Measurements from ENCODE around the gene ZNF619. TPM values are rescaled to one million over a fixed set of nuclear protein-coding genes. Genes with fewer than 3 reads are reported as not detected.
A peak's percentile ranks its signal among the peaks of the same experiment; 100 is the strongest.

The ZNF619 gene
- total and polyA plus RNA-seq, 2 of the 13 experiments (the other 11 are each of a cell fraction or from before 2014, with no cell fraction given): 0.83 to 5.2 TPM

DNA sequence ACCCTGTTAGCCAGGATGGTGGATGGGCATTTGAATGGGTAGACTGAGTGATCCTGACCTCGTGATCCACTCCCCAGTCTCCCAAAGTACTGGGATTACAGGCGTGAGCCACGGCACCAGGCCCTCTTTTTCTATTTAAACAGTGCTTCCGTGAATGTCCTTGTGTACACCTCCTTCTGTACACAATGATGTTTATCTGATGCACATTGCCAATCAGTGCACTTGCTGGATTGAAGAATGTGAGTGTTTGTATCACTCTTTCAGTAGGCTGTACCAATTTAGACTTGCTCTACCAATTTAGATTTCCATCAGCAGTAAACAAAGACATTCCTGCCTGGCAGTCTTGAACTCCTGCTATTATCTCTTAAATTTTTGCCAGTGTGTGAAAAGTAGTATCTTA, 8.9 kb upstream of the ZNF619 start:
- no TSS peak for BruUV-seq (replicated peaks)
- Histone ChIP-seq H3K79me2 (ENCODE audit: insufficient read depth, low read length) (no peaks in the 10 kb centered on the region), H2AFZ (ENCODE audit: low read length) (no peak overlapping the region), H3K36me3 (replicated peaks in 1 of 2; ENCODE audit: control insufficient read depth in 1 of 2, insufficient read depth in 2 of 2, low read length in 2 of 2) (peaks cover 0 to 9% of the 10 kb centered on the region in 2 experiments; a peak in 3 of 5 replicates), H3K4me1 (ENCODE audit: insufficient read depth, low read length) (peaks cover 12% of the 10 kb centered on the region), H4K20me1 (ENCODE audit: insufficient read depth, low read length) (no peaks in the 10 kb centered on the region), H3K4me2 (ENCODE audit: low read depth, low read length) (no peak overlapping the region), H3K9me3 (ENCODE audit: low read length) (no peaks in the 10 kb centered on the region), H3K9ac (ENCODE audit: insufficient read depth, low read depth, low read length) (no peak overlapping the region), H3K4me3 (replicated peaks in 1 of 3; ENCODE audit: insufficient read depth in 1 of 3, low read depth in 2 of 3, low read length in 3 of 3) (no peak overlapping the region), H3K27ac (ENCODE audit: extremely low read length, insufficient read depth, low read length) (no peak overlapping the region), H3K27me3 (ENCODE audit: control insufficient read depth in 1 of 2, insufficient read depth in 2 of 2, low read length in 2 of 2) (no peaks in the 10 kb centered on the region)
- POLR2A ChIA-PET: no interaction called here
- 13% methylated on average over 3 of the region's 4 CpGs for WGBS (ENCODE audit: low lambda C conversion rate)
- FAIRE-seq (no peak), ATAC-seq (peak; percentile 73), DNase-seq (ENCODE audit: low spot score) (peak; percentile 41)
- in situ Hi-C loops (cut with HindIII; ENCODE audit: extremely low pct_ligation_motif_present, low pct_unique_long_range_greater_than_20kb) (no loop called here), intact Hi-C loops (cut with micrococcal nuclease; ENCODE audit: unreplicated experiment) (no loop called here)
- CTCF ChIA-PET (ENCODE audit: low intra/inter-chr PET ratio, low total read pairs): no interaction called here
- TF ChIP-seq THAP11 (CRISPR knock-in tag; IDR thresholded peaks at IDR 0.05) (0 out of 2 replicates have a peak, but pooled peaks have one; percentile 29), FOXP1 (IDR thresholded peaks at IDR 0.05) (peak; percentile 74), FOXP1 (CRISPR knock-in tag; IDR thresholded peaks at IDR 0.05) (peak; percentile 91), RARA (CRISPR knock-in tag; IDR thresholded peaks at IDR 0.05) (0 out of 2 replicates have a peak, but pooled peaks have one; percentile 8), MIXL1 (CRISPR knock-in tag; IDR thresholded peaks at IDR 0.05) (0 out of 2 replicates have a peak, but pooled peaks have one; percentile 33), HMG20A (CRISPR knock-in tag; IDR thresholded peaks at IDR 0.05; ENCODE audit: borderline replicate concordance) (peak; percentile 37; the same call in 1 of the 2 replicates), ELF3 (CRISPR knock-in tag; IDR thresholded peaks at IDR 0.05) (0 out of 2 replicates have a peak, but pooled peaks have one; percentile 38), SOX13 (IDR thresholded peaks at IDR 0.05) (no peak), SOX13 (CRISPR knock-in tag; conservative IDR thresholded peaks at IDR 0.05 in 1 of 2, IDR thresholded peaks at IDR 0.05 in 1 of 2) (0 out of 4 replicates have a peak, but pooled peaks of 1 of the 2 experiments have one; percentile 45), SAP130 (CRISPR knock-in tag; IDR thresholded peaks at IDR 0.05; ENCODE audit: low read depth) (0 out of 2 replicates have a peak, but pooled peaks have one; percentile 27), MXI1 (IDR thresholded peaks at IDR 0.05; ENCODE audit: borderline replicate concordance, low read depth, low read length) (peak; percentile 17; the same call in 1 of the 3 replicates), FOXA3 (CRISPR knock-in tag; IDR thresholded peaks at IDR 0.05) (peak; percentile 89), ZNF460 (CRISPR knock-in tag; IDR thresholded peaks at IDR 0.05; ENCODE audit: borderline replicate concordance) (no peak)
- TF ChIP-seq, protein P1, sequence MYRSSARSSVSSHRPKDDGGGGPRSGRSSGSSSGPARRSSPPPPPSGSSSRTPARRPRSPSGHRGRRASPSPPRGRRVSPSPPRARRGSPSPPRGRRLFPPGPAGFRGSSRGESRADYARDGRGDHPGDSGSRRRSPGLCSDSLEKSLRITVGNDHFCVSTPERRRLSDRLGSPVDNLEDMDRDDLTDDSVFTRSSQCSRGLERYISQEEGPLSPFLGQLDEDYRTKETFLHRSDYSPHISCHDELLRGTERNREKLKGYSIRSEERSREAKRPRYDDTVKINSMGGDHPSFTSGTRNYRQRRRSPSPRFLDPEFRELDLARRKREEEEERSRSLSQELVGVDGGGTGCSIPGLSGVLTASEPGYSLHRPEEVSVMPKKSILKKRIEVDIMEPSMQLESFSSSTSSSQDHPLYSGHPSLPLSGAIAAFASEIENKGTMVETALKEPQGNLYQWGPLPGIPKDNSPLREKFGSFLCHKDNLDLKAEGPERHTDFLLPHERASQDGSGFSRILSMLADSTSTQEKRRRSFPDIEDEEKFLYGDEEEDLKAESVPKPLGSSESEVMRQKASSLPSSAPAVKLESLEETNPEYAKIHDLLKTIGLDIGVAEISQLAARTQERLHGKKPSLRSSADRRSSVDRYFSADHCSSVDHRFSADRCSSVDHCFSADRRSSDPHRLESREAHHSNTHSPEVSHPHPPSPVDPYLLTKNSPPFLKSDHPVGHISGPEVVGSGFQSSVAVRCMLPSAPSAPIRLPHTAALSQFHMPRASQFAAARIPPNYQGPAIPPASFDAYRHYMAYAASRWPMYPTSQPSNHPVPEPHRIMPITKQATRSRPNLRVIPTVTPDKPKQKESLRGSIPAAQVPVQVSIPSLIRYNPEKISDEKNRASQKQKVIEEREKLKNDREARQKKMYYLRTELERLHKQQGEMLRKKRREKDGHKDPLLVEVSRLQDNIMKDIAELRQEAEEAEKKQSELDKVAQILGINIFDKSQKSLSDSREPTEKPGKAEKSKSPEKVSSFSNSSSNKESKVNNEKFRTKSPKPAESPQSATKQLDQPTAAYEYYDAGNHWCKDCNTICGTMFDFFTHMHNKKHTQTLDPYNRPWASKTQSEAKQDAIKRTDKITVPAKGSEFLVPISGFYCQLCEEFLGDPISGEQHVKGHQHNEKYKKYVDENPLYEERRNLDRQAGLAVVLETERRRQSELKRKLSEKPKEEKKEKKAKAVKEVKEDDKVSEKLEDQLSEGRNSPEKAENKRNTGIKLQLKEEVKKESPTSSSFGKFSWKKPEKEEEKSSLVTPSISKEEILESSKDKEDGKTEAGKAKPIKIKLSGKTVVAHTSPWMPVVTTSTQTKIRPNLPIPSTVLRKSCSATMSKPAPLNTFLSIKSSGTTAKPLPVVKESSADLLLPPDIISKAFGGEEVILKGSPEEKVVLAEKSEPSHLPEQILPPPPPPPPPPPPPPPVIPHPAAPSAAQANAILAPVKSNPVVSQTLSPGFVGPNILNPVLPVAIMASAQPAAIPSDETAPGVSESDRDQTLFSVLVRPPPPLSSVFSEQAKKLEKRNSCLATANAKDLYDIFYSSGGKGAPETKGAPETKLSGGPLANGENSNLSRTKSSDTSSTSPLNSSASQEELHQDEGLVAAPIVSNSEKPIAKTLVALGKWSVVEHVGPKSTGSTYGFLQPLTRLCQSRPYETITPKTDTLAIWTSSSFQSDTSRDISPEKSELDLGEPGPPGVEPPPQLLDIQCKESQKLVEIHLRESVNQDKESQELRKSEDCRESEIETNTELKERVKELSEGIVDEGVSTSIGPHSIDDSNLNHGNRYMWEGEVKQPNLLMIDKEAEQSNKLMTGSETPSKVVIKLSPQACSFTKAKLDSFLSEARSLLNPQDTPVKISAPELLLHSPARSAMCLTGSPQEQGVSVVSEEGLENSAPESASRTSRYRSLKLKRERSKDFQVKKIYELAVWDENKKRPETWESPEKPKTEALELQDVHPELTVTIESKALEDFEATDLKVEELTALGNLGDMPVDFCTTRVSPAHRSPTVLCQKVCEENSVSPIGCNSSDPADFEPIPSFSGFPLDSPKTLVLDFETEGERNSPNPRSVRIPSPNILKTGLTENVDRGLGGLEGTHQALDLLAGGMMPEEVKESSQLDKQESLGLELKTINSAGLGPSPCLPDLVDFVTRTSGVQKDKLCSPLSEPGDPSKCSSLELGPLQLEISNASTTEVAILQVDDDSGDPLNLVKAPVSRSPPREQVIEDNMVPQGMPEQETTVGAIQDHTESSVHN (CRISPR knock-in tag; IDR thresholded peaks at IDR 0.05): no peak
- TF ChIP-seq, protein P2, sequence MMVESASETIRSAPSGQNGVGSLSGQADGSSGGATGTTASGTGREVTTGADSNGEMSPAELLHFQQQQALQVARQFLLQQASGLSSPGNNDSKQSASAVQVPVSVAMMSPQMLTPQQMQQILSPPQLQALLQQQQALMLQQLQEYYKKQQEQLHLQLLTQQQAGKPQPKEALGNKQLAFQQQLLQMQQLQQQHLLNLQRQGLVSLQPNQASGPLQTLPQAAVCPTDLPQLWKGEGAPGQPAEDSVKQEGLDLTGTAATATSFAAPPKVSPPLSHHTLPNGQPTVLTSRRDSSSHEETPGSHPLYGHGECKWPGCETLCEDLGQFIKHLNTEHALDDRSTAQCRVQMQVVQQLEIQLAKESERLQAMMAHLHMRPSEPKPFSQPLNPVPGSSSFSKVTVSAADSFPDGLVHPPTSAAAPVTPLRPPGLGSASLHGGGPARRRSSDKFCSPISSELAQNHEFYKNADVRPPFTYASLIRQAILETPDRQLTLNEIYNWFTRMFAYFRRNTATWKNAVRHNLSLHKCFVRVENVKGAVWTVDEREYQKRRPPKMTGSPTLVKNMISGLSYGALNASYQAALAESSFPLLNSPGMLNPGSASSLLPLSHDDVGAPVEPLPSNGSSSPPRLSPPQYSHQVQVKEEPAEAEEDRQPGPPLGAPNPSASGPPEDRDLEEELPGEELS (CRISPR knock-in tag; IDR thresholded peaks at IDR 0.05): peak; percentile 72

Data from HepG2 (cell line).